Progenitor cell of endocrine pancreas (in vitro differentiated cells): Measurements from ENCODE around the gene CAPN12. TPM values are rescaled to one million over a fixed set of nuclear protein-coding genes. Genes with fewer than 3 reads are reported as not detected.
"Not testable (repeated sequence)": the region's sequence is repeated elsewhere in the genome, so short reads cannot be mapped to it uniquely, and the experiment has no call there.

Experiments used
- DNase-seq: peaks from one replicate; pipeline ENCODE4 v3.0.0; 2021; ENCODE audit warnings: low spot score; ENCODE audit not compliant: unreplicated experiment
- H3K27ac Mint-ChIP-seq: 2 replicates; pipeline ENCODE4 v1.8.0; 2021; ENCODE audit warnings: mild to moderate bottlenecking, moderate library complexity, mixed read lengths
- H3K27me3 Mint-ChIP-seq: 2 replicates; pipeline ENCODE4 v1.8.0; 2021; ENCODE audit warnings: mixed read lengths
- H3K36me3 Mint-ChIP-seq: 2 replicates; pipeline ENCODE4 v1.8.0; 2022; ENCODE audit warnings: mixed read lengths; ENCODE audit not compliant: insufficient read depth
- H3K4me1 Mint-ChIP-seq: 2 replicates; pipeline ENCODE4 v1.8.0; 2021; ENCODE audit warnings: low read depth, mixed read lengths
- H3K4me3 Mint-ChIP-seq: 2 replicates; pipeline ENCODE4 v1.8.0; 2021; ENCODE audit warnings: low read depth, mild to moderate bottlenecking, moderate library complexity, mixed read lengths
- H3K9me3 Mint-ChIP-seq: 2 replicates; pipeline ENCODE4 v1.8.0; 2021; ENCODE audit warnings: low read depth, mixed read lengths
- total RNA-seq: library from RNA; stranded (reverse); gene quantifications from 2 replicates; pipeline ENCODE4 v1.2.1, GENCODE V29; 2021
- TF ChIP-seq, protein P1 (sequence below): fragments of 200-600 bp; sonication (generic); IDR thresholded peaks from one replicate; pipeline ENCODE4 v1.5.0; 2021; ENCODE audit warnings: antibody characterized with exemption, mild to moderate bottlenecking; ENCODE audit not compliant: unreplicated experiment

The CAPN12 gene
- total RNA-seq, 1 donor from 2014 or later: 4.1 TPM

DNA sequence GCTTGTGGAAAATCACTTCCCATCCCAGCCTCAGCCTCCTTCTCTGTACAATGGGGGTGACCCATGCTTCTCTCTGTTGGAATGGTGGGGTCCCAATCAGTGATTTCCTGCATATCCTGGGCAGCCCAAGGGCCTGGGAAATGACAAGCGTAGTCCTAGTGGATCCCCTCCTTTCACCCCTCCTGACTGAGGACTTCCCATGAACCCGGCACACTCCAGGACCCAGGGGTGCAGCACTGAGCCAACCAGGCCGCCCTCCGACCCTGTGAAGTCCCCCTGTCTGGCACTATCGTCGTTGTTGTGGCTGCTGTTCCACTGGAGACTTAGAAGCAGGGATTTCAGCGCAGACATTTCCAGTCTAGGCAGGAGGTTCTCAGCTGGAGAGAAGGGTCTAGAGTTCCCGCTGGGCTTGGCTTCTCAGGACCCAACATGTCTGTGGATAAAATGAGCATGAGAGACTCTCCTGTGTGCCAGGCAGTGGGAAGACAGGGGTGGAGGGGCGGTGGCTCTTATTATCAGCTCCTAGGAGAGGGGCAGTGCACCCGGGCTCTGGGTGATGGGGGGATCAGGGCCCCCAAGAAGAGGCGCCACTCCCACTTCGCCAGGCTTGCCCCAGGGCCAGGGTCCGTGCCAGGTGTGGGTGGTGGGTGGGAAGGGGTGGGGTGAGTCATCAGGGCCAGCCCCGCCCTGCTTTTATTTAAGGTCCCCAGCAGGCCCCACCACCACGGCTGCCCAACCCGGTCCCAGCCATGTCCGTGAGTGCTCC is 44.4 kb upstream of the CAPN12 start, which contains the start of gene LGALS7B:
LGALS7B (plus strand) TSS at position 723 of the 766 bp plus-strand sequence; CDS start at position 750, 27 bp downstream.
- DNase-seq: no peak
- Mint-ChIP-seq H3K4me3 (no peak within 1 kb of the TSS), H3K27ac (peak within 1 kb of the TSS; percentile 74), H3K27me3 (no peaks in the 10 kb centered on the region), H3K36me3 (no peaks in the 10 kb centered on the region), H3K4me1 (no peaks in the 10 kb centered on the region), H3K9me3 (no peaks in the 10 kb centered on the region)
- TF ChIP-seq, protein P1, sequence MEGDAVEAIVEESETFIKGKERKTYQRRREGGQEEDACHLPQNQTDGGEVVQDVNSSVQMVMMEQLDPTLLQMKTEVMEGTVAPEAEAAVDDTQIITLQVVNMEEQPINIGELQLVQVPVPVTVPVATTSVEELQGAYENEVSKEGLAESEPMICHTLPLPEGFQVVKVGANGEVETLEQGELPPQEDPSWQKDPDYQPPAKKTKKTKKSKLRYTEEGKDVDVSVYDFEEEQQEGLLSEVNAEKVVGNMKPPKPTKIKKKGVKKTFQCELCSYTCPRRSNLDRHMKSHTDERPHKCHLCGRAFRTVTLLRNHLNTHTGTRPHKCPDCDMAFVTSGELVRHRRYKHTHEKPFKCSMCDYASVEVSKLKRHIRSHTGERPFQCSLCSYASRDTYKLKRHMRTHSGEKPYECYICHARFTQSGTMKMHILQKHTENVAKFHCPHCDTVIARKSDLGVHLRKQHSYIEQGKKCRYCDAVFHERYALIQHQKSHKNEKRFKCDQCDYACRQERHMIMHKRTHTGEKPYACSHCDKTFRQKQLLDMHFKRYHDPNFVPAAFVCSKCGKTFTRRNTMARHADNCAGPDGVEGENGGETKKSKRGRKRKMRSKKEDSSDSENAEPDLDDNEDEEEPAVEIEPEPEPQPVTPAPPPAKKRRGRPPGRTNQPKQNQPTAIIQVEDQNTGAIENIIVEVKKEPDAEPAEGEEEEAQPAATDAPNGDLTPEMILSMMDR: no peak

DNA sequence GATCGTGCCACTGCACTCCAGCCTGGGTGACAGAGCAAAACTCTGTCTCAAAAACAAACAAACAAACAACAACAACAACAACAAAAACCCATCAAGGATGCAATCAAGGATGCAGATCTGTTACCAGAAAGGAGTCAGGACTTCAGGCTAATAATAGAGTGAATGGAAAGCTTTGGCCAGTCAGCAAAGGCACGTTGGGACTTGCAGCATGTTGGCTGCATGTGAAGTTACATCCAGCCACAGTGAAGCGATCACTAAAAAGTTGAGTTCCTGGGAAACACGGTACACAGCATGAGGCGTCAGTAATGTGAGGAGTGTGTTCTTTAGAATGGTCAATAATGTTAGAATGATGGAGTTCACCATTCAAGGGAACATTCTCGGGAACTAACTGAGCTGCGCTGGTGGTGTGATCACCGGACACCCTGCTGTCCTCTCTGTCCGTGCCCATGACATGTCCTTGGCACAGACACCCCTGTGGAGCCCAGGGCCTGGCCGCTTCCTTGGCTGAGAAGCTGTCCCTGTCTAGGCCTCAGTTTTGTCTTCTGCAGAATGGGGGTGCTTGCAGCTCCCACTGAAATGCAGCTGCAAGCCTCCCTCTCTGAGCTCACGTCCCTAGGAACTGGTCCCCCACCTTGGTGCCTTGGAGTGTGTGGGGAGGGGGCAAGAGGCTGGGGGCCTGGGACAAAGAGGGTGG is 42.4 kb upstream of the CAPN12 start:
- Mint-ChIP-seq H3K4me3 (no peak overlapping the region), H3K9me3 (no peaks in the 10 kb centered on the region), H3K36me3 (no peaks in the 10 kb centered on the region), H3K27me3 (peaks cover 1% of the 10 kb centered on the region), H3K27ac (peak overlapping the region; percentile 85), H3K4me1 (no peaks in the 10 kb centered on the region)
- no peak for DNase-seq
- TF ChIP-seq, protein P1: no peak

DNA sequence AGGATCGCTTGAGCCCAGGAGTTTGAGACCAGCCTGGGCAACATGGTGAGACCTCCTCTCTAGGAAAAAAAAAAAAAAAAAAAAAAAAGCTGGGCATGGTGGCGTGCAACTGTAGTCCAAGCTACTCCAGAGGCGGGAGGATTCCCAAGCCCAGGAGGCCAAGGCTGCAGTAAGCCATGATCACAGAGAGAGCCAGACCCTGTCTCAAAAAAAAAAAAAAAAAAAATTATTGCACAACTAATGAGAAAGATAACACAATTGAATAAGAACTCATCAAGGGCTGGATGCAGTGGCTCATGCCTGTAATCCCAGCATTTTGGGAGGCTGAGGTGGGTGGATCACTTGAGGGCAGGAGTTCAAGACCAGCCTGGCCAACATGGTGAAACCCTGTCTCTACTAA is 41.8 kb upstream of the CAPN12 start:
- H3K27me3 Mint-ChIP-seq, H3K9me3 Mint-ChIP-seq, H3K4me1 Mint-ChIP-seq, DNase-seq, H3K4me3 Mint-ChIP-seq, H3K36me3 Mint-ChIP-seq, H3K27ac Mint-ChIP-seq: not testable (repeated sequence)

DNA sequence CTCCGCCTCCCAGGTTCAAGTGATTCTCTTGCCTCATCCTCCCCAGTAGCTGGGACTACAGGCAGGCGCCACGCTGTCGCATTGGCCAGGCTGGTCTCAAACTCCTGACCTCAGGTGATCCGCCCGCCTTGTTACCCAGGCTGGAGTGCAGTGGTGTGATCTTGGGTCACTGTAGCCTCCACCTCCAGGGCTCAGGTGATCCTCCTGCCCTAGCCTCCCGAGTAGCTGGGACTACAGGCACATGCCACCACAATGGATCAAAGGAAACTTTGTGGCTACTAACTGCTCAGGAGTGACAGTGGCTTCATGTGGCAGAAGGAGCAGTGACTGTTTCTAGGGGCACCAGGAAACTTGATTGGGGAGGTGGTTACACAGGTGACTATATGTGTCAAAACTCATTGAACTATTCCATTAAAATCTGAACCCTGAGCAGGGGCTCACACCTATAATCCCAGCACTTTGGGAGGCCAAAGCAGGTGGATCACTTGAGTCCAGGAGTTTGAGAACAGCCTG is 41.0 kb upstream of the CAPN12 start:
- Mint-ChIP-seq H3K27ac (no peak overlapping the region), H3K4me3 (no peak overlapping the region), H3K36me3 (no peaks in the 10 kb centered on the region), H3K9me3 (no peaks in the 10 kb centered on the region), H3K27me3 (peaks cover 3% of the 10 kb centered on the region), H3K4me1 (no peaks in the 10 kb centered on the region)
- DNase-seq: no peak
- TF ChIP-seq, protein P1: no peak

DNA sequence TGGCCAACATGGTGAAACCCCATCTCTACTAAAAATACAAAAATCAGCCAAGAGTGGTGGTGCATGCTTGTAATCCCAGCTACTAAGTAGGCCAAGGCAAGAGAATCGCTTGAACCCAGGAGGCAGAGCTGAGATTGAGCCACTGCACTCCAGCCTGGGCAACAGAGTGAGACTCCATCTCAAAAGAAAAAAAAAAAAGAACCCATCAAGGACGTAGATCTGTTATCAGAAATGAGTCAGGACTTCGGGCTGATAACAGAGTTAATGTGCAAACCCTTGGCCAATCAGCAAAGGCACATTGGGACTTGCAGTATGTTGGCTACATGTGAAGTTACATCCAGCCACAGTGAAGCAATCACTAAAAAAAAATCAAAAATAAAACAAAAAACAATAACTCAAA is 40.0 kb upstream of the CAPN12 start:
- TF ChIP-seq, protein P1: no peak
- Mint-ChIP-seq H3K4me1 (no peaks in the 10 kb centered on the region), H3K27me3 (peaks cover 7% of the 10 kb centered on the region), H3K9me3 (no peaks in the 10 kb centered on the region), H3K36me3 (no peaks in the 10 kb centered on the region), H3K4me3 (no peak overlapping the region), H3K27ac (no peak overlapping the region)
- DNase-seq: no peak

DNA sequence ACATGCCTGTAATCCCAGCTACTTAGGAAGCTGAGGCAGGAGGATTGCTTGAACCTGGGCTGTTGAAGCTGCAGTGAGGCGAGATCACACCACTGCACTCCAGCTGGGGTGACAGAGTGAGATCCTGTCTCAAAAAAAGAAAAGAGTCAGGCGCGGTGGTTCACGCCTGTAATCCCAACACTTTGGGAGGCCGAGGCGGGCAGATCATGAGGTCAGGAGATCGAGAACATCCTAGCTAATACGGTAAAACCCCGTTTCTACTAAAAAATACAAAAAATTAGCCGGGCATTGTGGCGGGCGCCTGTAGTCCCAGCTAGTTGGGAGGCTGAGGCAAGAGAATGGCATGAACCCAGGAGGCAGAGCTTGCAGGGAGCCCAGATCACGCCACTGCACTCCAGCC is 37.9 kb upstream of the CAPN12 start:
- DNase-seq, H3K9me3 Mint-ChIP-seq, H3K27ac Mint-ChIP-seq, H3K27me3 Mint-ChIP-seq, H3K4me3 Mint-ChIP-seq, H3K36me3 Mint-ChIP-seq, H3K4me1 Mint-ChIP-seq: not testable (repeated sequence)
